Measurements from ENCODE around the gene NINJ2.

Gene NINJ2

GRCh38 chr12:662566-663292, 516 bp downstream of the NINJ2 start:
- H3K27me3 ChIP-seq (replicated peaks; ENCODE audit: control insufficient read depth, insufficient read depth, low read length) = no peaks in the 10 kb centered on the region
- no peak for TF ChIP-seq CTCF (IDR thresholded peaks at IDR 0.05; ENCODE audit: insufficient read depth, low read length, poor library complexity, severe bottlenecking)
- H3K4me3 ChIP-seq (replicated peaks; ENCODE audit: low read depth, low read length) = no peak overlapping the region
- DNase-seq (ENCODE audit: extremely low read depth, insufficient read length) = no peak
- no peaks in the 10 kb centered on the region; the same call in 1 of the 2 replicates for H3K36me3 ChIP-seq (ENCODE audit: control insufficient read depth, insufficient read depth, low read length)

- Histone ChIP-seq H3K4me3 (replicated peaks; ENCODE audit: low read depth, low read length) (no peak overlapping the region), H3K27me3 (replicated peaks; ENCODE audit: control insufficient read depth, insufficient read depth, low read length) (no peaks in the 10 kb centered on the region)
- TF ChIP-seq CTCF (IDR thresholded peaks at IDR 0.05; ENCODE audit: insufficient read depth, low read length, poor library complexity, severe bottlenecking) = no peak
Measured at GRCh38 chr12:661720-662486, 1.3 kb downstream of the NINJ2 start.

GRCh38 chr12:659090-659683, 4.1 kb downstream of the NINJ2 start:
- H3K4me3 ChIP-seq (replicated peaks; ENCODE audit: low read depth, low read length) = no peak overlapping the region
- no peaks in the 10 kb centered on the region; the same call in 1 of the 2 replicates for H3K36me3 ChIP-seq (ENCODE audit: control insufficient read depth, insufficient read depth, low read length)
- H3K27me3 ChIP-seq (replicated peaks; ENCODE audit: control insufficient read depth, insufficient read depth, low read length) = no peaks in the 10 kb centered on the region
- TF ChIP-seq CTCF (IDR thresholded peaks at IDR 0.05; ENCODE audit: insufficient read depth, low read length, poor library complexity, severe bottlenecking) = no peak
- no peak for DNase-seq (ENCODE audit: extremely low read depth, insufficient read length)

More at GRCh38 chr12:661720-662486, 1.3 kb downstream of the NINJ2 start:
- H3K36me3 ChIP-seq (ENCODE audit: control insufficient read depth, insufficient read depth, low read length) = no peaks in the 10 kb centered on the region; the same call in 1 of the 2 replicates
- no peak for DNase-seq (ENCODE audit: extremely low read depth, insufficient read length)

- DNase-seq (ENCODE audit: extremely low read depth, insufficient read length) = no peak
- Histone ChIP-seq H3K36me3 (ENCODE audit: control insufficient read depth, insufficient read depth, low read length) (peaks cover 6% of the 10 kb centered on the region; the same call in 1 of the 2 replicates), H3K27me3 (replicated peaks; ENCODE audit: control insufficient read depth, insufficient read depth, low read length) (no peaks in the 10 kb centered on the region), H3K4me3 (replicated peaks; ENCODE audit: low read depth, low read length) (no peak overlapping the region)
- TF ChIP-seq CTCF (IDR thresholded peaks at IDR 0.05; ENCODE audit: insufficient read depth, low read length, poor library complexity, severe bottlenecking) = peak; percentile 45
Measured at GRCh38 chr12:650983-651382, 12.3 kb downstream of the NINJ2 start.

GRCh38 chr12:647385-648085, 15.7 kb downstream of the NINJ2 start:
- no peak for TF ChIP-seq CTCF (IDR thresholded peaks at IDR 0.05; ENCODE audit: insufficient read depth, low read length, poor library complexity, severe bottlenecking)
- H3K4me3 ChIP-seq (replicated peaks; ENCODE audit: low read depth, low read length) = no peak overlapping the region

More at GRCh38 chr12:647385-648085, 15.7 kb downstream of the NINJ2 start:
- H3K36me3 ChIP-seq (ENCODE audit: control insufficient read depth, insufficient read depth, low read length) = peaks cover 6% of the 10 kb centered on the region; the same call in 1 of the 2 replicates
- no peaks in the 10 kb centered on the region for H3K27me3 ChIP-seq (replicated peaks; ENCODE audit: control insufficient read depth, insufficient read depth, low read length)
- DNase-seq (ENCODE audit: extremely low read depth, insufficient read length) = no peak
